ENCODE measurements around the gene LINGO3.

LINGO3 gene

DNA sequence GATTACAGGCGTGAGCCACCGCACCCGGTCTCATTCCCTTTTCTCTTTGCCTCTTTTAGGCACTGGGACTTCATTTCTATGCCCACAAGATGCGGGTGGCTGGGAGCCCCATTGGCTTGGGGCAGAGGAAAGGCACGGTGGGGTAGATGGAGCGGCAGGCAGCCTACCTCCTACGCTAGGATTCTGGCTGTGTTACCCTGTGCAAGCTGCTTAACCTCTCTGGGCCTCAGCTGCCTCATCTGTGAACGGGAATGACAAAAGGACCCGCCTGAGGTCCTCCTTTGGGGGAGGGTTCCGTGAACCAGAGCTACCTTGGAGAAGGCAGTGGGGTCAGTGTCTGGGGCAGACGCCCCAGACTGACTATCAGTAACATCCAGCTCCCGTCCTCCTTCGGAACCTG, 9.3 kb upstream of the LINGO3 start:
- peaks cover 0 to 6% (median 0%) of the 10 kb centered on the region in 4 donors for H3K4me1 ChIP-seq
- peaks cover 0 to 14% (median 13%) of the 10 kb centered on the region in 3 donors for H3K9me3 ChIP-seq
- DNase-seq = no peak
- H3K4me3 ChIP-seq = no peak overlapping the region
- no peak overlapping the region for H3K27ac ChIP-seq
- H3K36me3 ChIP-seq = peaks cover 0 to 18% (median 12%) of the 10 kb centered on the region in 3 donors
- intact Hi-C loops (cut with DNase I; ENCODE audit: low total_unique reads) = no loop called here
- TF ChIP-seq, protein P1, sequence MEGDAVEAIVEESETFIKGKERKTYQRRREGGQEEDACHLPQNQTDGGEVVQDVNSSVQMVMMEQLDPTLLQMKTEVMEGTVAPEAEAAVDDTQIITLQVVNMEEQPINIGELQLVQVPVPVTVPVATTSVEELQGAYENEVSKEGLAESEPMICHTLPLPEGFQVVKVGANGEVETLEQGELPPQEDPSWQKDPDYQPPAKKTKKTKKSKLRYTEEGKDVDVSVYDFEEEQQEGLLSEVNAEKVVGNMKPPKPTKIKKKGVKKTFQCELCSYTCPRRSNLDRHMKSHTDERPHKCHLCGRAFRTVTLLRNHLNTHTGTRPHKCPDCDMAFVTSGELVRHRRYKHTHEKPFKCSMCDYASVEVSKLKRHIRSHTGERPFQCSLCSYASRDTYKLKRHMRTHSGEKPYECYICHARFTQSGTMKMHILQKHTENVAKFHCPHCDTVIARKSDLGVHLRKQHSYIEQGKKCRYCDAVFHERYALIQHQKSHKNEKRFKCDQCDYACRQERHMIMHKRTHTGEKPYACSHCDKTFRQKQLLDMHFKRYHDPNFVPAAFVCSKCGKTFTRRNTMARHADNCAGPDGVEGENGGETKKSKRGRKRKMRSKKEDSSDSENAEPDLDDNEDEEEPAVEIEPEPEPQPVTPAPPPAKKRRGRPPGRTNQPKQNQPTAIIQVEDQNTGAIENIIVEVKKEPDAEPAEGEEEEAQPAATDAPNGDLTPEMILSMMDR (IDR thresholded peaks at IDR 0.05) = no peak
- H3K27me3 ChIP-seq = peaks cover 0 to 20% of the 10 kb centered on the region in 2 donors

DNA sequence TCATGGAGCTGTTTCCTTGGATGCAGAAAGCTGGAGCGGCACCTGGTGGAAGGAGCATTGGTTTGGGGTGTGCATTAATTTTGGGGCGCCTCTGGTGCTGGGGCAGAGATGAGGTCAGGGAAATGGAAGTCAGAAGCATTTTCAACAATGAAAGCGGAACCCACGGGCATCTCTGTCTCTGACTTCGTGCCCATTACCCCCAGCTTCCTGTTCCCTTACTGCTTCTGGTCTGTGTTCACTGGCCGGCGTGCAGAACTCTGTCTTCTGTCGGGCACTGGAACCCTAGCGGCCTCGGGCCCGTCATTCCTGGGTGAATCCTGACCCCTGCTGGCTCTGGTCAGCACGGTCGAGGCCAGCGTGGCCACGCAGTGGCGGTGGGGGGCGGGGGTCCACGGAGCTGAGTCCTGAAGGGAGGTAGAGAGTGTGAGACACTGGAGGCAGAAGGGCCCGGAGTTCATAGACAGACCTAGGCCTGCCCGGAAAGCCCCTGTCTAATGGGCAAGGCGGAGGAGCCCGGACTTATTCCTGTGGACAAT, 7.9 kb upstream of the LINGO3 start:
- H3K27ac ChIP-seq = no peak overlapping the region
- H3K9me3 ChIP-seq = peaks cover 0 to 14% (median 13%) of the 10 kb centered on the region in 3 donors
- H3K4me3 ChIP-seq = no peak overlapping the region
- intact Hi-C loops (cut with DNase I; ENCODE audit: low total_unique reads) = no loop called here
- H3K27me3 ChIP-seq = peaks cover 0 to 32% of the 10 kb centered on the region in 2 donors
- TF ChIP-seq, protein P1 (IDR thresholded peaks at IDR 0.05) = peak; percentile 28 to 49
- peaks cover 0 to 4% (median 0%) of the 10 kb centered on the region in 3 donors for H3K36me3 ChIP-seq
- DNase-seq = peak; percentile 66 to 77
- H3K4me1 ChIP-seq = peaks cover 0 to 6% (median 0%) of the 10 kb centered on the region in 4 donors

DNA sequence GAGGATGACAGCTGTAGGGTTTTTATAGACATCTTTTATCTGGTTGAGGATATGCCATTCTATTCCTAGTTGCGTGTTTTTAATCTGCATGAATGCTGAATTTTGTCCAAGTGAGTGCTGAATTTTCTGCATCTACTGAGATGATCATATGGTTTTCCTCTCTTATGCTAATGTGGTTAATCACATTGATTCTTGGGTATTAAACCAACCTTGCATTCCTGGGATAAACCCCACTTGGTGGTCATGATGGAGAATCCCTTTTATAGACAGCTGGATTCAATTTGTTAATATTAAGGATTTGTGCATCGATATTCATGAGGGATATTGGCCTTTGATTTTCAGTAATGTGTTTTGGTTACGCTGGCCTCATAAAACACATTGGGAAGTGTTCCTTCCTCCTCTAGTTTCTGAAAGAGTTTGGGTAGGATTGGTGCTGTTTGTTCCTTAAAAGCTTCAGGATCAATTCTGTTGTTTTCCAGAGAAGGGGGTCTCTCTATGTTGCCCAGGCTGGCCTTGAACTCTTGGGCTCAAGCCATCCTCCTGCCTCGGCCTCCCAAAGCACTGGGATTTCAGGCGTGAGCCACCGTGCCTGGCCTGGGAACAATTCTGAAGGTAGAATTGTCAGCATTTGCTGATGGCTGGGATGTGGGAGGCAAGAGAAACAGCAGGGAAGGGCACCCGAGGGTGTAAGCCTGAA, 7.3 kb upstream of the LINGO3 start:
- no peak for DNase-seq
- H3K27ac ChIP-seq = no peak overlapping the region
- peaks cover 0 to 14% (median 13%) of the 10 kb centered on the region in 3 donors for H3K9me3 ChIP-seq
- TF ChIP-seq, protein P1 (IDR thresholded peaks at IDR 0.05) = no peak
- no peak overlapping the region for H3K4me3 ChIP-seq
- H3K27me3 ChIP-seq = peaks cover 0 to 38% of the 10 kb centered on the region in 2 donors
- H3K36me3 ChIP-seq = no peaks in the 10 kb centered on the region
- intact Hi-C loops (cut with DNase I; ENCODE audit: low total_unique reads) = no loop called here
- H3K4me1 ChIP-seq = peaks cover 0 to 6% (median 0%) of the 10 kb centered on the region in 4 donors

DNA sequence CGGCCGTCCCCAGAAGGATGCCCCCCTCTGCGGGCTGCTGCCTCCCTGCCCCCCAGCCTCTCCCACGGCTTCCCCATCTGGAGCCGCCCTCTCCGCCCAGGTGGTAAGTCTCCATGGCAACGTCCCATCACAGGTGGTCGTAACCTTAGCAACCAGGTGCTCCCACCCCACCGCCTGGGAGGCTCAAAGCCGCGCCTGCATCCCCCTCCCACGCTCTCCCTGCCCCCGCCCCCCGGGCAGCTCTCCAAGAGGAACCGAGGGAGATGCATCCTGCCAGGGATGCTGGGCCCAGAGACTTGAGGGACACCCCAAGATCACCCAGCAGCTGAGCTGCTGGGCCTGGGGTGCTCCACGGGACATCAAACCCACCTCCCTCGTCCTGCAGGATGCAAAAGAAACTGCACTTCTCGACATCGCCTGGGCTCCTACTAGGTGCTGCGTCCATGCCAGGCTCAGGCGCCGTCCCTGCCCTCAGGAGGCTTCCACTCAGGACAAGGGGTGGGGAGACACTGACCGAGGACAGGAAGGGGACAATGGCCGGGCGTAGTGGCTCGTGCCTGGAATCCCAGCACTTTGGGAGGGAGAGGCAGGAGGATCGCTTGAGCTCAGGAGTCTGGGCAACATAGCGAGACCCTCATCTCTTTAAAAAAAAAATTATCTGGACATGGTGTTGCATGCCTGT, 5.0 kb upstream of the LINGO3 start:
- Histone ChIP-seq H3K36me3 (no peaks in the 10 kb centered on the region), H3K4me3 (no peak overlapping the region), H3K27ac (no peak overlapping the region), H3K4me1 (peaks cover 0 to 6% (median 4%) of the 10 kb centered on the region in 4 donors), H3K9me3 (peaks cover 0 to 14% (median 13%) of the 10 kb centered on the region in 3 donors), H3K27me3 (peaks cover 0 to 58% of the 10 kb centered on the region in 2 donors)
- DNase-seq = no peak
- TF ChIP-seq, protein P1 (IDR thresholded peaks at IDR 0.05) = no peak
- intact Hi-C loops (cut with DNase I; ENCODE audit: low total_unique reads) = no loop called here

DNA sequence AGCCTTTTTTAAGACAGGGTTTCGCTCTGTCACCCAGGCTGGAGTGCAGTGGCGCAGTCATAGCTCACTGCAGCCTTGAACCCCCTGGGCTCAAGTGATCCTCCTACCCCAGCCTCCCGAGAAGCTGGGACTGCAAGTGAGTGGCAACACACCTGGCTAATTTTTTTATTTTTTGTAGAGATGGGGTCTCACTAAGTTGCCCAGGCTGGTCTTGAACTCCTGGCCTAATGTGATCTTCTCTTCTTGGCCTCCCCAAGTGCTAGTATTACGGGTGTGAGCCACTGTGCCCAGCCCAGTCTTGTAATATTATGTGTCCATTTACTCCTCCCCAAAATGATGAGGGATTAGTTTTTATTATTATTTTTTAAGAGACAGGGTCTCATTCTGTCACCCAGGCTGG, 3.1 kb upstream of the LINGO3 start:
- intact Hi-C loops (cut with DNase I; ENCODE audit: low total_unique reads) = no loop called here
- no peak overlapping the region for H3K27ac ChIP-seq
- peaks cover 0 to 76% of the 10 kb centered on the region in 2 donors for H3K27me3 ChIP-seq

More for the DNA sequence above, 3.1 kb upstream of the LINGO3 start:
- Histone ChIP-seq H3K36me3 (no peaks in the 10 kb centered on the region), H3K4me3 (no peak overlapping the region), H3K9me3 (peaks cover 0 to 14% (median 13%) of the 10 kb centered on the region in 3 donors), H3K4me1 (peaks cover 0 to 12% (median 8%) of the 10 kb centered on the region in 4 donors)
- no peak for DNase-seq
- TF ChIP-seq, protein P1 (IDR thresholded peaks at IDR 0.05) = no peak
